Measurements from ENCODE around the gene NATD1.

NATD1 gene

DNA sequence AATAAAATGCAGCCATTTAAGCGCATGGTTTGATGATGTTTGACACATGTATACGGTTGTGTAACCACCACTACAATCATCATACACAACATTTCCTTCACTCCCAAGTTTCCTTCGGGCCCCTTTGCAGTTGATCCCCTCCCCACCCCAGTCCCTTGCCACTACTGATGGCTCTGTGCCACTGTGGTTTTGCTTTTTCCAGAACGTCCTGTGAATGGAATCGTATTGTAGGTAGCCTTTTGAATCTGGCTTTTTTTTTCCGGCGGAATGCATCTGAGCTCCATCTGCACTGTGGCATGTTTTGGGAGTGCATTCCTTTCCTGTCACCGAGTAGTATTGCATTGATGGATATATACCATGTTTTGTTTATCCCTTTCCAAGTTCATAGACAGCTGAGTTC, 16.2 kb upstream of the NATD1 start:
- H3K27ac ChIP-seq = no peak overlapping the region
- no peak overlapping the region for H3K4me3 ChIP-seq (ENCODE audit: low read depth, low read length)
- H3K9ac ChIP-seq = no peak overlapping the region
- H2AFZ ChIP-seq = no peak overlapping the region
- H3K79me2 ChIP-seq = no peaks in the 10 kb centered on the region
- no peaks in the 10 kb centered on the region for H3K9me3 ChIP-seq (ENCODE audit: control insufficient read depth, low read length)
- H3K36me3 ChIP-seq (ENCODE audit: control insufficient read depth, insufficient read depth, low read length) = no peaks in the 10 kb centered on the region
- TF ChIP-seq, protein P1, sequence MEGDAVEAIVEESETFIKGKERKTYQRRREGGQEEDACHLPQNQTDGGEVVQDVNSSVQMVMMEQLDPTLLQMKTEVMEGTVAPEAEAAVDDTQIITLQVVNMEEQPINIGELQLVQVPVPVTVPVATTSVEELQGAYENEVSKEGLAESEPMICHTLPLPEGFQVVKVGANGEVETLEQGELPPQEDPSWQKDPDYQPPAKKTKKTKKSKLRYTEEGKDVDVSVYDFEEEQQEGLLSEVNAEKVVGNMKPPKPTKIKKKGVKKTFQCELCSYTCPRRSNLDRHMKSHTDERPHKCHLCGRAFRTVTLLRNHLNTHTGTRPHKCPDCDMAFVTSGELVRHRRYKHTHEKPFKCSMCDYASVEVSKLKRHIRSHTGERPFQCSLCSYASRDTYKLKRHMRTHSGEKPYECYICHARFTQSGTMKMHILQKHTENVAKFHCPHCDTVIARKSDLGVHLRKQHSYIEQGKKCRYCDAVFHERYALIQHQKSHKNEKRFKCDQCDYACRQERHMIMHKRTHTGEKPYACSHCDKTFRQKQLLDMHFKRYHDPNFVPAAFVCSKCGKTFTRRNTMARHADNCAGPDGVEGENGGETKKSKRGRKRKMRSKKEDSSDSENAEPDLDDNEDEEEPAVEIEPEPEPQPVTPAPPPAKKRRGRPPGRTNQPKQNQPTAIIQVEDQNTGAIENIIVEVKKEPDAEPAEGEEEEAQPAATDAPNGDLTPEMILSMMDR (IDR thresholded peaks at IDR 0.05) = no peak
- no peaks in the 10 kb centered on the region for H3K27me3 ChIP-seq (ENCODE audit: control insufficient read depth, insufficient read depth, low read length)
- no peaks in the 10 kb centered on the region for H3K4me1 ChIP-seq
- H3K4me2 ChIP-seq (ENCODE audit: low read length) = no peak overlapping the region

- Histone ChIP-seq H3K4me3 (ENCODE audit: low read depth, low read length) (no peak overlapping the region), H3K79me2 (no peaks in the 10 kb centered on the region), H3K27ac (no peak overlapping the region), H3K4me2 (ENCODE audit: low read length) (no peak overlapping the region), H3K4me1 (no peaks in the 10 kb centered on the region), H3K36me3 (ENCODE audit: control insufficient read depth, insufficient read depth, low read length) (no peaks in the 10 kb centered on the region), H2AFZ (no peak overlapping the region), H3K9ac (no peak overlapping the region), H3K9me3 (ENCODE audit: control insufficient read depth, low read length) (no peaks in the 10 kb centered on the region), H3K27me3 (ENCODE audit: control insufficient read depth, insufficient read depth, low read length) (no peaks in the 10 kb centered on the region)
- TF ChIP-seq, protein P1 (IDR thresholded peaks at IDR 0.05) = no peak
Observed at GRCh38 chr17:21268596-21269188, 15.5 kb upstream of the NATD1 start.

- Histone ChIP-seq H3K79me2 (no peaks in the 10 kb centered on the region), H2AFZ (no peak overlapping the region), H3K27ac (no peak overlapping the region), H3K4me3 (ENCODE audit: low read depth, low read length) (no peak overlapping the region), H3K9ac (no peak overlapping the region), H3K9me3 (ENCODE audit: control insufficient read depth, low read length) (no peaks in the 10 kb centered on the region), H3K27me3 (ENCODE audit: control insufficient read depth, insufficient read depth, low read length) (no peaks in the 10 kb centered on the region), H3K4me1 (no peaks in the 10 kb centered on the region), H3K4me2 (ENCODE audit: low read length) (no peak overlapping the region), H3K36me3 (ENCODE audit: control insufficient read depth, insufficient read depth, low read length) (no peaks in the 10 kb centered on the region)
- TF ChIP-seq, protein P1 (IDR thresholded peaks at IDR 0.05) = no peak
Observed at GRCh38 chr17:21263376-21263775, 10.2 kb upstream of the NATD1 start.

GRCh38 chr17:21262259-21262993, 9.2 kb upstream of the NATD1 start:
- Histone ChIP-seq H3K79me2 (no peaks in the 10 kb centered on the region), H3K9me3 (ENCODE audit: control insufficient read depth, low read length) (no peaks in the 10 kb centered on the region), H3K36me3 (ENCODE audit: control insufficient read depth, insufficient read depth, low read length) (no peaks in the 10 kb centered on the region), H3K27ac (no peak overlapping the region), H3K4me1 (no peaks in the 10 kb centered on the region), H3K27me3 (ENCODE audit: control insufficient read depth, insufficient read depth, low read length) (no peaks in the 10 kb centered on the region), H3K4me2 (ENCODE audit: low read length) (no peak overlapping the region), H2AFZ (no peak overlapping the region), H3K4me3 (ENCODE audit: low read depth, low read length) (no peak overlapping the region), H3K9ac (no peak overlapping the region)
- TF ChIP-seq, protein P1 (IDR thresholded peaks at IDR 0.05) = no peak

DNA sequence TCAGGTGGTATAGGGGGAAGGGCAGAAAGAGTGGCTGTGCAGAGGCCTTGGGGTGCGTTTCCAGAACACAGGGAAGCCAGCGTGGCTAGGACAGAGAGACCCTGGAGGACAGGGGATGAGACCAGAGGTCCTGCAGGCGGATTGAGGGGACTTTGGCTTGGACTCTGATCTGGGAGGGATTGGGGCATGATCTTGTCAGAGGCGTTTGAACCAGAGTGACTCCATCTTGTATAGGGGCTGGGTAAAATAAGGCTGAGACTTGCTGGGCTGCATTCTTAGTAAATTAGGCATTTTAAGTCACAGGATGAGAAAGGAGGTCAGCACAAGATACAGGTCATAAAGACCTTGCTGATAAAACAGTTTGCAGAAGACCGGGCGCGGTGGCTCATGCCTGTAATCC, 5.4 kb upstream of the NATD1 start:
- Histone ChIP-seq H3K4me2 (ENCODE audit: low read length) (no peak overlapping the region), H3K9ac (no peak overlapping the region), H3K9me3 (ENCODE audit: control insufficient read depth, low read length) (no peaks in the 10 kb centered on the region), H2AFZ (no peak overlapping the region), H3K79me2 (no peaks in the 10 kb centered on the region), H3K4me3 (ENCODE audit: low read depth, low read length) (no peak overlapping the region), H3K36me3 (ENCODE audit: control insufficient read depth, insufficient read depth, low read length) (no peaks in the 10 kb centered on the region), H3K27me3 (ENCODE audit: control insufficient read depth, insufficient read depth, low read length) (no peaks in the 10 kb centered on the region), H3K27ac (no peak overlapping the region), H3K4me1 (no peaks in the 10 kb centered on the region)
- TF ChIP-seq, protein P1 (IDR thresholded peaks at IDR 0.05) = no peak

All from parathyroid adenoma (tissue), 2 donors.